MM.1S (cell line): ENCODE results near the gene PDE12.

Source experiments
- DNase-seq: peaks from one replicate; pipeline ENCODE4 v3.0.0-alpha.2; 2015
- H2AFZ ChIP-seq: fragments of 300-600 bp; sonication (generic); 2 replicates; pipeline ENCODE4 v1.6.0; 2016; ENCODE audit warnings: antibody characterized with exemption, low read length
- H3F3A ChIP-seq: fragments of 300-600 bp; sonication (generic); 2 replicates; pipeline ENCODE4 v1.6.1; 2016; ENCODE audit warnings: mild to moderate bottlenecking, antibody characterized with exemption, low read length, moderate library complexity, mixed read lengths; ENCODE audit not compliant: insufficient read depth
- H3K27ac ChIP-seq: fragments of 300-600 bp; sonication (generic); 2 replicates; pipeline ENCODE4 v1.5.1; 2016; ENCODE audit warnings: mild to moderate bottlenecking, low read length
- H3K27me3 ChIP-seq: fragments of 300-600 bp; sonication (generic); replicated peaks from 2 replicates; pipeline ENCODE4 v1.6.0; 2016; ENCODE audit warnings: low read length; ENCODE audit not compliant: insufficient read depth
- H3K36me3 ChIP-seq: fragments of 300-600 bp; sonication (generic); replicated peaks from 2 replicates; pipeline ENCODE4 v1.6.1; 2016; ENCODE audit warnings: mild to moderate bottlenecking, low read length, mixed read lengths; ENCODE audit not compliant: insufficient read depth
- H3K4me1 ChIP-seq: fragments of 300-600 bp; sonication (generic); 2 replicates; pipeline ENCODE4 v1.6.1; 2016; ENCODE audit warnings: low read length, mixed read lengths
- H3K4me2 ChIP-seq: fragments of 300-600 bp; sonication (generic); 2 replicates; pipeline ENCODE4 v1.6.0; 2016; ENCODE audit warnings: low read depth, low read length
- H3K4me3 ChIP-seq: fragments of 300-600 bp; sonication (generic); 2 replicates; pipeline ENCODE4 v1.5.1; 2016; ENCODE audit warnings: low read length, mixed read lengths
- H3K79me2 ChIP-seq: fragments of 300-600 bp; sonication (generic); 2 replicates; pipeline ENCODE4 v1.6.1; 2016; ENCODE audit warnings: mixed run types, low read length, mixed read lengths
- H3K9ac ChIP-seq: fragments of 300-600 bp; sonication (generic); 2 replicates; pipeline ENCODE4 v1.6.1; 2016; ENCODE audit warnings: low read length, mixed read lengths
- H3K9me2 ChIP-seq: fragments of 300-600 bp; sonication (generic); replicated peaks from 2 replicates; pipeline ENCODE4 v1.6.1; 2016; ENCODE audit warnings: mild to moderate bottlenecking, low read length, mixed read lengths; ENCODE audit not compliant: insufficient read depth
- H3K9me3 ChIP-seq: fragments of 300-600 bp; sonication (generic); replicated peaks from 2 replicates; pipeline ENCODE4 v1.6.1; 2016; ENCODE audit warnings: mild to moderate bottlenecking, low read length, mixed read lengths; ENCODE audit not compliant: insufficient read depth
- H4K20me1 ChIP-seq: fragments of 300-600 bp; sonication (generic); 2 replicates; pipeline ENCODE4 v1.6.1; 2016; ENCODE audit warnings: mild to moderate bottlenecking, low read length, moderate library complexity, mixed read lengths; ENCODE audit not compliant: insufficient read depth
- EZH2 ChIP-seq: fragments of 300-600 bp; sonication (generic); optimal IDR thresholded peaks from 2 replicates; pipeline ENCODE3; 2017; ENCODE audit warnings: low read depth, mild to moderate bottlenecking, antibody characterized with exemption, low read length, mixed read lengths
- EZH2phosphoT487 ChIP-seq: fragments of 300-600 bp; sonication (generic); IDR thresholded peaks from 2 replicates; pipeline ENCODE4 v1.6.1; 2018; ENCODE audit warnings: antibody characterized with exemption, low read length
- TF ChIP-seq, protein P1 (sequence below): fragments of 300-600 bp; sonication (generic); IDR thresholded peaks from 2 replicates; pipeline ENCODE4 v1.5.1; 2016; ENCODE audit warnings: antibody characterized with exemption, low read length, mixed read lengths

PDE12 gene

DNA sequence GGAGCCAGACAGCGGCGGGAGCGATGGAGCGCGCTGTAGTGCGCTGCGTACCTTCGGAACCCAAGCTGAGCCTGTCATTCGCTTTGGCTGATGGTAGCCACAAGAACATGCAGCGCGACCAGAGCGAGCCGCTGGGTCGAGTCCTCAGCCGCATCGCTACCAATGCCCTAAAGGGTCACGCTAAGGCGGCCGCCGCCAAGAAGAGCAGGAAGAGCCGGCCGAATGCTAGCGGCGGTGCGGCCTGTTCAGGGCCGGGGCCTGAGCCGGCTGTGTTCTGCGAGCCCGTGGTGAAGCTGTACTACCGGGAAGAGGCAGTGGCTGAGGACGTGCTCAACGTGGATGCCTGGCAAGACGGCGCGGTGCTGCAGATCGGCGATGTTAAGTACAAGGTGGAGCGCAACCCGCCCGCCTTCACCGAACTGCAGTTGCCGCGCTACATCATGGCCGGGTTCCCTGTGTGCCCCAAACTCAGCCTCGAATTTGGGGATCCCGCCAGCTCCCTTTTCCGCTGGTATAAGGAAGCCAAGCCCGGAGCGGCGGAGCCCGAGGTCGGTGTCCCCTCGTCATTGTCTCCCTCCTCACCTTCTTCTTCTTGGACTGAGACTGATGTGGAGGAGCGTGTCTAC lies 498 bp downstream of the PDE12 start:
- Histone ChIP-seq H3K27me3 (no peaks in the 10 kb centered on the region), H4K20me1 (no peaks in the 10 kb centered on the region), H3K4me2 (peak overlapping the region; percentile 96), H3F3A (peaks cover 6% of the 10 kb centered on the region), H2AFZ (peak overlapping the region; percentile 94), H3K4me3 (peak overlapping the region; percentile 93), H3K9me2 (no peaks in the 10 kb centered on the region), H3K9me3 (no peaks in the 10 kb centered on the region), H3K9ac (peak overlapping the region; percentile 90), H3K36me3 (peaks cover under 1% of the 10 kb centered on the region; the same call in 1 of the 2 replicates), H3K79me2 (peaks cover 56% of the 10 kb centered on the region), H3K4me1 (peaks cover 3% of the 10 kb centered on the region; the same call in 1 of the 2 replicates), H3K27ac (peak overlapping the region; percentile 80)
- peak; percentile 13 for DNase-seq
- TF ChIP-seq, protein P1, sequence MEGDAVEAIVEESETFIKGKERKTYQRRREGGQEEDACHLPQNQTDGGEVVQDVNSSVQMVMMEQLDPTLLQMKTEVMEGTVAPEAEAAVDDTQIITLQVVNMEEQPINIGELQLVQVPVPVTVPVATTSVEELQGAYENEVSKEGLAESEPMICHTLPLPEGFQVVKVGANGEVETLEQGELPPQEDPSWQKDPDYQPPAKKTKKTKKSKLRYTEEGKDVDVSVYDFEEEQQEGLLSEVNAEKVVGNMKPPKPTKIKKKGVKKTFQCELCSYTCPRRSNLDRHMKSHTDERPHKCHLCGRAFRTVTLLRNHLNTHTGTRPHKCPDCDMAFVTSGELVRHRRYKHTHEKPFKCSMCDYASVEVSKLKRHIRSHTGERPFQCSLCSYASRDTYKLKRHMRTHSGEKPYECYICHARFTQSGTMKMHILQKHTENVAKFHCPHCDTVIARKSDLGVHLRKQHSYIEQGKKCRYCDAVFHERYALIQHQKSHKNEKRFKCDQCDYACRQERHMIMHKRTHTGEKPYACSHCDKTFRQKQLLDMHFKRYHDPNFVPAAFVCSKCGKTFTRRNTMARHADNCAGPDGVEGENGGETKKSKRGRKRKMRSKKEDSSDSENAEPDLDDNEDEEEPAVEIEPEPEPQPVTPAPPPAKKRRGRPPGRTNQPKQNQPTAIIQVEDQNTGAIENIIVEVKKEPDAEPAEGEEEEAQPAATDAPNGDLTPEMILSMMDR = no peak
- TF ChIP-seq EZH2phosphoT487 = no peak
- TF ChIP-seq EZH2 = no peak

DNA sequence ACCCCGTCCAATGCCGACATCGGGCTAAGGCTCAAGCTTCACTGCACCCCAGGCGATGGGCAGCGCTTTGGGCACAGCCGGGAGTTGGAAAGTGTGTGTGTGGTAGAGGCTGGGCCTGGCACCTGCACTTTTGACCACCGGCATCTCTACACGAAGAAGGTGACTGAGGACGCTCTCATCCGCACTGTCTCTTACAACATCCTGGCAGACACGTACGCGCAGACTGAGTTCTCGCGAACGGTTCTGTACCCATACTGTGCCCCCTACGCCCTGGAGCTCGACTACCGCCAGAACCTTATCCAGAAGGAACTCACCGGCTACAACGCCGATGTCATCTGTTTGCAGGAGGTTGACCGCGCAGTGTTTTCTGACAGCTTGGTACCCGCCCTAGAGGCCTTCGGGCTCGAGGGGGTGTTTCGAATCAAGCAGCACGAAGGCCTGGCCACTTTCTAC lies 1.0 kb downstream of the PDE12 start:
- Histone ChIP-seq H3K4me2 (peak overlapping the region; percentile 96), H3K9ac (peak overlapping the region; percentile 90), H3K79me2 (peaks cover 61% of the 10 kb centered on the region), H3K9me3 (no peaks in the 10 kb centered on the region), H3K9me2 (no peaks in the 10 kb centered on the region), H3K27me3 (no peaks in the 10 kb centered on the region), H3K4me3 (peak overlapping the region; percentile 93), H3F3A (peaks cover 6% of the 10 kb centered on the region), H3K36me3 (peaks cover 6% of the 10 kb centered on the region; the same call in 1 of the 2 replicates), H3K27ac (peak overlapping the region; percentile 80; the same call in 1 of the 2 replicates), H2AFZ (peak overlapping the region; percentile 94), H4K20me1 (no peaks in the 10 kb centered on the region), H3K4me1 (peaks cover 3% of the 10 kb centered on the region; the same call in 1 of the 2 replicates)
- TF ChIP-seq EZH2phosphoT487 (no peak), EZH2 (no peak)
- TF ChIP-seq, protein P1 = no peak
- peak; percentile 48 for DNase-seq

DNA sequence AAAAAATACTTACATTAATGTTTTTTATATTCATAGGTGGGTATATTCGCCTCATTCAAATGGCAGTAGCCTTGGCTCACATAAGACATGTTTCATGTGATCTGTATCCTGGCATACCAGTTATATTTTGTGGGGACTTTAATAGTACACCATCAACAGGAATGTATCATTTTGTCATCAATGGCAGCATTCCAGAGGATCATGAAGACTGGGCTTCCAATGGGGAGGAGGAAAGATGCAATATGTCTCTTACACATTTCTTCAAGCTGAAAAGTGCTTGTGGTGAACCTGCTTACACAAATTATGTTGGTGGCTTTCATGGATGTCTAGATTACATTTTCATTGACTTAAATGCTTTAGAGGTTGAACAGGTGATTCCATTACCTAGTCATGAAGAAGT lies 3.5 kb downstream of the PDE12 start:
- Histone ChIP-seq H3K9ac (no peak overlapping the region), H3K4me2 (0 out of 2 replicates have a peak overlapping the region, but pooled peaks have one; percentile 3)
- no peak for DNase-seq

More for the DNA sequence above, 3.5 kb downstream of the PDE12 start:
- Histone ChIP-seq H3K4me3 (no peak overlapping the region), H3K36me3 (peaks cover 8% of the 10 kb centered on the region; the same call in 1 of the 2 replicates), H4K20me1 (no peaks in the 10 kb centered on the region), H3F3A (peaks cover 6% of the 10 kb centered on the region), H3K79me2 (peaks cover 78% of the 10 kb centered on the region), H3K4me1 (peaks cover 3% of the 10 kb centered on the region; the same call in 1 of the 2 replicates), H2AFZ (no peak overlapping the region), H3K9me3 (no peaks in the 10 kb centered on the region), H3K27ac (no peak overlapping the region), H3K9me2 (no peaks in the 10 kb centered on the region), H3K27me3 (no peaks in the 10 kb centered on the region)
- TF ChIP-seq, protein P1 = no peak
- no peak for TF ChIP-seq EZH2phosphoT487
- TF ChIP-seq EZH2 = no peak
